Measurements from ENCODE around the gene PXDN. TPM values are rescaled to one million over a fixed set of nuclear protein-coding genes. Genes with fewer than 3 reads are reported as not detected.

The PXDN gene
- total RNA-seq, 1 donor from 2014 or later: 576 TPM

GRCh38 chr2:1581965-1582625, 162.2 kb downstream of the PXDN start:
- Mint-ChIP-seq H3K27me3 (ENCODE audit: low read depth) (no peaks in the 10 kb centered on the region), H3K4me1 (ENCODE audit: low read depth) (peaks cover 10% of the 10 kb centered on the region), H3K4me3 (ENCODE audit: unreplicated experiment) (no peak overlapping the region), H3K27ac (ENCODE audit: unreplicated experiment) (no peak overlapping the region), H3K36me3 (ENCODE audit: low read depth) (peaks cover 5% of the 10 kb centered on the region), H3K9me3 (ENCODE audit: low read depth) (no peaks in the 10 kb centered on the region)
- no peak for DNase-seq (ENCODE audit: low spot score)
- no peak for TF ChIP-seq CTCF (IDR thresholded peaks at IDR 0.05)

Data from chondrocyte (in vitro differentiated cells).